HG02973 (cell line): ENCODE results near the gene NRXN2.

ENCODE experiments used
- ATAC-seq: cut with Tn5 transposase; IDR thresholded peaks from one replicate; pipeline ENCODE4 v1.9.1; 2021; ENCODE audit warnings: moderate library complexity; ENCODE audit not compliant: unreplicated experiment

NRXN2 gene

GRCh38 chr11:64744544-64745188 lies 21.7 kb upstream of the NRXN2 start:
- ATAC-seq: no peak

GRCh38 chr11:64743591-64744543 lies 20.9 kb upstream of the NRXN2 start, which contains the start of gene RASGRP2:
Gene RASGRP2, minus strand, starts transcription at chr11:64744142. Its CDS starts 1,276 bp downstream, at chr11:64742866.
- ATAC-seq: no peak

GRCh38 chr11:64742889-64743590 lies 20.0 kb upstream of the NRXN2 start:
- ATAC-seq: peak; percentile 36

- peak; percentile 10 for ATAC-seq
Measured at GRCh38 chr11:64742087-64742888, 19.3 kb upstream of the NRXN2 start.

- no peak for ATAC-seq
Measured at GRCh38 chr11:64741375-64742086, 18.5 kb upstream of the NRXN2 start.

DNA sequence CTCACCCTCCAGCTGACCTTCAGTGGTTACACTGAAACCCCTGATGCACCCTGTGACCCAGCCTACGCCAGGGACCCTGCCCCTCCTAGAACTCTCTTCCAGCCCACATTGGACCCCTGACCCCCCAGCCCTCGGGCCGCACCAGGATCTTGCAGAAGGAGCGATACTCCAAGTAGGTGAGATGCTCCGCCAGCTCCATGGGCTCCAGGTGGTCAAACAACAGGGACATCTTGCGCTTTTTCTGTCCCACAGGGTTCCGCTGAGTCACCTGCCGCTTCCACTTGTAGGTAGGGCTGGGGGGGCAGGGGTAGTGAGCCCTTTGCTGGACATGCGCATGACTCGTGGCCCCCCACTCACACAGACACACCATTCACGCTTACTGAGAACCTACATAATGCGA lies 16.9 kb upstream of the NRXN2 start:
- ATAC-seq: no peak

GRCh38 chr11:64736654-64737053 lies 13.7 kb upstream of the NRXN2 start:
- ATAC-seq: no peak

DNA sequence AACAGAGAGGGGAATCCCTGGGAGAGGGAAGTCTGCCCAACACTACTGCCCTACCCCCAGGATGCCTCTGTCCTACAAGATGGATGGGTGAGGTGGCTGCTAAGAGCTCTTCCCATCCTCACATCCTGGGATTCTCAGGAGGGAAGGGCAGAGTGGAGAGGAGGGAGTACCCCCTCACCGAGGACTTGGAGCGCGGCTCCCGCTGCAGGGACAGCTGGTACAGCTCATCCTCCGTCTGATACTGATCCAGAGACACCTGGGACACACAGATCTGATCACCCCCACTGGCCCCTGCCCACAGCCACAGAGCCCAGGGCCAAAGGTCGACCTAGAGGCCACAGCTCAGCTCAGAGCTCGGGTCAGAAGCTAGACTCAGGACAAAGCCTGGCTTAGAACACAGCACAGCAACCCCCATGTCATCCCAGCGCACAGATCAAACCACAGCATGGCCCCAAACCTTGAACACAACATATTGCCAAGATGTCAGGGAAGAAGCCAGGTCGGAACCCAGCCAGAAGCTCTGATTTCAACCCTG lies 12.8 kb upstream of the NRXN2 start:
- no peak for ATAC-seq

- ATAC-seq: no peak
Measured at GRCh38 chr11:64734811-64735724, 12.1 kb upstream of the NRXN2 start.

GRCh38 chr11:64731601-64732000 lies 8.6 kb upstream of the NRXN2 start:
- no peak for ATAC-seq

- no peak for ATAC-seq
Measured at GRCh38 chr11:64729851-64730382, 6.9 kb upstream of the NRXN2 start.

- no peak for ATAC-seq
Measured at GRCh38 chr11:64728757-64729365, 5.9 kb upstream of the NRXN2 start.

GRCh38 chr11:64726867-64727530 lies 4.0 kb upstream of the NRXN2 start:
- ATAC-seq: no peak

DNA sequence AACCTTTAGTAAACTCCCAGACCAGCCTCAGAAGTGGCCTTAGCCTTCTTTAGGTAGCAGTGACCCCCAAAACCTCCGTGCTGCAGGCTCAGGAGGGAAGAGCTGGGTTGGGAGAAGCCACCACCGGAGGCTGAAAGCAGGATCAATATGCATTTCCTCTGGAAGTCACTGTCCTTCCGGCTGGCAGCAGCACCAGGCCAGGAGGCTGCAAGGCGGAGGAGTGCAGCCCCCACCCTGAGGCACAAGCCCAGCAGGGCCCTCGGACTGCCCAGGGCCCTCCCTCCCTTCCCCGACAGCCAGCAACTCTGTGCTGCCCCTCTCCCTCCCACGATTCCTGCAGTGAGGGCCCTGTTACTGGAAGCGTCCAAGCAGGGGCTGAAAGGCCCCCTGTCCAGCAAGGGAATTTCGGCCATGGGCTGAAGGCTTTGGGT lies 3.2 kb upstream of the NRXN2 start:
- no peak for ATAC-seq

GRCh38 chr11:64724863-64725532 lies 2.0 kb upstream of the NRXN2 start:
- no peak for ATAC-seq

GRCh38 chr11:64723907-64724862 lies 1.2 kb upstream of the NRXN2 start:
- ATAC-seq: no peak
